ENCODE data around the gene S100A14.
A peak's percentile ranks its signal among the peaks of the same experiment; 100 is the strongest.

S100A14 gene

DNA sequence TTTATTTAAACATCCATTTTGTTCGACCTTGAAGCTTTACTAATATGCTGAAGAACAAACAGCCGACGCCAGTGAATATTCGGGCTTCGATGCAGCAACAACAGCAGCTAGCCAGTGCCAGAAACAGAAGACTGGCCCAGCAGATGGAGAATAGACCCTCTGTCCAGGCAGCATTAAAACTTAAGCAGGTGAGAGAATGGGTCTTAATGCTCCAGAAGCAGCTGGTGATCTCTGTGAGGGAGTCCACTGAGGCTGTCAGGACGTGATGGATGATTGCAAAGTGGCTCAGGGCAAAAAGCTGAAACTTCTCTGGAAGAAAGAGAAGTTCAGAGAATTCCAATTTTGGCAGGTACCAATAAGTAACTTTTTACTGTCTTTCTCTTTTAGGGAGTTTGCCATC is 22.1 kb upstream of the S100A14 start:
- DNase-seq (ENCODE audit: low read depth), result no peak

DNA sequence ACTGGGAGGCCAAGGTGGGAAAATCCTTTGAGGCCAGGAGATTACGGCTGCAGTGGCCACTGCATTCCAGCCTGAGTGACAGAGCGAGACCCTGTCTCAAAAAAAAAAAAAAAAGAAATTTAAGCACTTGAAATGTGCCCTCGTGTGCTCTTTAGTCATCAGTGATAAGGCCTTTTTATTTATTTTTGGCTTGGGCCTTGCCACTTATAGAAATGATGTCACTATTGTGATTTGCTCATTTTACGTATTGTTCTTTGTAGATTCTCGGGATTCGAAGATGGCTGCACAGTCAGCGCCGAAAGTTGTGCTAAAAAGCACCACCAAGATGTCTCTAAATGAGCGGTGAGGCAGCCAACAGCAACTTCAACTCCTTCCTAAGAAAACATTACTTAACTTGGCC is 20.2 kb upstream of the S100A14 start:
- no peak for DNase-seq (ENCODE audit: low read depth)

DNA sequence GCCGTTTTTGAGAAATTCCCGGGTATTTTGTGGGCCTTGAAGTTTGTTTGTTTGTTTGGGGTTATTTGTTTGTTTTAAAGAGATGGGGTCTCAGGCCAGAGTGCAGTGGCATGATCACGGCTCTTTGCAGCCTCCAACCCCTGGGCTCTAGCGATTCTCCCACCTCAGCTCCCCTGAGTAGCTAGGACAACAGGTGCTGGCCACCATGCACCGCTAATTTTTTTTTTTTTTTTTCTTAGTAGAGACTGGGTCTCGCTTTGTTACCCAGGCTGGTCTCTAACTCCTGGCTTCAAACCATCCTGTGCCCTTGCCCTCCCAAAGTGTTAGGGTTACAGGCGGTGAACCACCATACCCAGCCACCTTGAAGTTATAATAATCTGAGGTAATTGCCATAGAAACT is 19.7 kb upstream of the S100A14 start:
- DNase-seq (ENCODE audit: low read depth), result no peak

DNA sequence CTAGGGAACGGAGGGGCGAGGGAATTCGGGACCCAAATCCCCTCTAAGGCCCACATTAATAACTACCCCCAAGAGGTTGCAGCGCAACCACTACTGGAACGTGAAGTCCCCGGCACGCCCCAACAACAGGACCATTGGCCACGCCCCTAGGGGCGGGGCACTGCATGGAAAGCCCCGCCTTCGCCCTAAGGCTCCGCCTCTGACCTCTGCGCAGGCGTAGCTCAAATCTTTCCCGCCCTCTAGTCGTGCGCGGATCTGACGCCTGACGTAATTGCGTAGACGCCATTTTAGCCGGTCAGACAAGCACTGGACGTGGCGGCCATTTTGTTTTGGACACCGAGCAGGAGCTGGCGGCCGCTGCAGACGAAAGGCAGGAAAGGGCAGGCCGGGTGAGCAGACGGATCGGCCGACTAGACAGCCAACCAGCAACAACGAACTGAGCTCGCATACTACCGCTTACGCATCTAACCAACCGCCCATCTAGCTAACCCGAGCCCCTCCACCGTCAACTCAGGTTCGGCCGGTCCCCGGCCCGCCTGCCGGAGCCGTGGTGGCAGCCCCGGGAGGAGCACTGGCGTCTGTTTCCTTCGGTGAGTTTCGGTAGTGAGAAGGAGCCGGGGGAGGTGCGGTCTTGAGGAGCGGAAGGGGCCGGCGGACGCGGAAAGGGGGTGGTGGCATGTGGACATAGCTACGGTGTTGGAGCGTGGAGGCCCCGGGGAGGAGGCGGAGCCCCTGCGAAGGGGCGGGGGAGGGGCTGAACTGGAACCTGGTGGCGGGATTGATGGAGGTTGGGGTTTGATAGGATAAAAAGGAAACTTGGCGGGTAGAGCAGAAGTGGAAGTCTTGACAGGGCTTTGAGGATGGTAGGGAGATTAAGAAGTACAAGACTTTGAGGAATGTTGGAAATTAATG is 17.9 kb upstream of the S100A14 start, which contains the start of gene CHTOP:
CHTOP (plus strand) TSS at position 313 of the 912 bp plus-strand sequence. CDS start 2,523 bp downstream, outside the sequence.
- DNase-seq (ENCODE audit: low read depth), result peak; percentile 90

DNA sequence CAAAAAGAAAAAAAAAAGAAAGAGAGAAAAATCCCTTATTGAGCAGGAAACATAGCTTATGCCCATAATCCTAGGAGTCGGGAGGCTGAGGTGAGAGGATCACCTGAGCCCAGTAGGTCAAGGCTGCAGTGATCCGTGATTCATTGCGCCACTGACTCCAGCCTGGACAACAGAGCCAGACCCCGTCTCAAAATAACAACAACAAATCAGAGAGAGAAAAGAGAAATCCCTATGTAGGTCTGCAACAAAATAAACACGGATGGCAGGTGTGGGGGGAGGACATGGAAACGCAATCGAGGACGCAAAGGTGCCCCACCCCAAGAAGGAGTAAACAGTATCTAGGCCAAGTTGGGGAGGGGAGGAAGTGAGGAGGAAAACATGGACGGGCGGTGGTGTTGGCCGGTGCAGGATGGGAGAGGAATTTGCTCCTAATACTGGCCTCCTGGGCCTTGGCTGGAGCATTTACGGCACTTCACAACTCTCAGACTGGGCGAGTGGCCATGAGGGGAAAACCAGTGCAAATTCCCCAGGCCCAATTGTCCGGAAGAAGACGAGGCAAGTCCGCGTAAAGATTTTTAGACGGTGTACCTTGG is 17.1 kb upstream of the S100A14 start:
- no peak for DNase-seq (ENCODE audit: low read depth)

DNA sequence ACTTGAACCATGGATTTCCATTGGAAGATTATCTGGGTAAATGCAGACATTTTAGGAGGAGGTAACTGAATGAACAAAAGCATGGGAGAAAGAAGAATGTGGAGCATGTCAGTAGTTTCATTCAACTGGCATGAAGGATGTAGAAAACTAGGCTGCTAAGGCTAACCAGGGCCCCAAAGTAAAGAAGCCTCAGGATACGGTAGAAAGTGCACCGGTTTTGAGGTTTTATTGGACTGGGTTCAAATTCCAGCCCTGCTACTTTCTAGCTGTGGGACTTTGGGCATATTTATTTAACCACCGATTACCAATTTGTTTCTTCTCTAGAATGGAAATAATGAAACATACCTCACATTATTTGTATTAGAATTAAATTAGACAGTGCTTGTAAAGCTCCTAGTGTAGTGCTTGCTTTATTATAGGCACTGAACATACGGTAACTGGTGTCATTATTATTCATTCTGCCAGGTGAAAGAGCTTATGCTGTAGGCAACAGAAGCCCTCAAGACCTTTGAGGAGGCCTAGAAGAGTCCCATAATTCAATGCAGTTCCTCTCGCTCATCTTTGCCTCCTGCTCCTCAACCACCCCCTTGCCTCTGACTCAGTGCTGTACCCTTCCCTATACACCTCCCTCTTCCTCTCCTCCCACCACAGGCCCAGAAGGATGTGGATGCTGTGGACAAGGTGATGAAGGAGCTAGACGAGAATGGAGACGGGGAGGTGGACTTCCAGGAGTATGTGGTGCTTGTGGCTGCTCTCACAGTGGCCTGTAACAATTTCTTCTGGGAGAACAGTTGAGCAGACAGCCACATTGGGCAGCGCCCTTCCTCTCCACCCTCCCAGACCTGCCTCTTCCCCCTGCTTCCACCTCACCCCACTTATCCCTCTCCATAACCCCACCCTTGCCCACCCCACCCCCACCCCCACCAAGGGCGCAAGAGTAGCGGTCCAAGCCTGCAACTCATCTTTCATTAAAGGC is 15.2 kb upstream of the S100A14 start:
- no peak for DNase-seq (ENCODE audit: low read depth)

DNA sequence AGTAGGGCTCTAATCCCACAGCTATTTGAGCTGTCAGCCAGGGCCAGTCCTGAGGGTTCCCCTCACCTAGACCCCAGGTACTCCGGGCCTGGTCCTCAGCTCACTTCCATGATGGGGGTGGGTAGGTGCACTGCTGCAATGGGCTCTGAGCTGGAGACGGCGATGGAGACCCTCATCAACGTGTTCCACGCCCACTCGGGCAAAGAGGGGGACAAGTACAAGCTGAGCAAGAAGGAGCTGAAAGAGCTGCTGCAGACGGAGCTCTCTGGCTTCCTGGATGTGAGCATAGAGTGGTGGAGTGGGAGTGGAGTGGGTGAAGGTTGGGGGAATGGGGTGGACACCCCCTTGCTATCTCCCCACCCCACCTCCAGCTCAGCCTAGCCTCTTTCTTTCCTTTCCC is 14.3 kb upstream of the S100A14 start:
- DNase-seq (ENCODE audit: low read depth), result no peak

DNA sequence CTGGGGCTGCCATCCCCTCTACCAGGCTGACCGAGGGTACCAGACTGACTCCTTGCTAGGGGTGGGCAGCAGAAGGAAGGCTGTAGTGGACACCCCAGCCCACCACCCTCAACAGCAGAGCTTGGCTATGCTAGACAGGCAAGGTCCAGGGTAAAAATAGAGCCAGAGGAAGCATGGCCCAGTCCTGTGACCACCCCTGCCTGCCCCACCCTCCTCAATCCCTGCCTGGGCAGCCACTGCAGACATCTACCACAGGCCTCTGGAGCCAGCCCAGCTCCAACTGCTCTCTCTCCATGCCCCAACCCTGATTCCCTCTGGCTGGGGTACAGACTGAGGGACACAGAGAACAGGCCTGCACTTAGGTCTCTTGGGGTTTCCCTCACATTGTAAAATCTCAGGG is 13.8 kb upstream of the S100A14 start:
- DNase-seq (ENCODE audit: low read depth), result no peak

DNA sequence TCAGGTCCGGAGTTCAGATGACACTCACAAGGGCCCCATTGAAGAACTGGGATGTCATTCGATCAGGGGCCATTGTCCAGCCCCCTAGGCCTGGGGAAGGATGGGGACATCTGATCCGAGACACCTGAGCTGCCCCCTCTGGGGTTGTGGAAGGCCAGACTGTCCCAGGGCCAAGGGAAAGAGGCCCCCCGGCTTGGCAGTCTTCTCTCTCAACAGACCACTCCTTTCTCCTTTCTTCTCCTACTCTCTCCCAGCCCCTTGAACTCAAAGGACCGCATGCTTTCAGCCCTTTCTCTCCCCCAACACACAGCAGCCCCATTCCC is 13.2 kb upstream of the S100A14 start:
- no peak for DNase-seq (ENCODE audit: low read depth)

DNA sequence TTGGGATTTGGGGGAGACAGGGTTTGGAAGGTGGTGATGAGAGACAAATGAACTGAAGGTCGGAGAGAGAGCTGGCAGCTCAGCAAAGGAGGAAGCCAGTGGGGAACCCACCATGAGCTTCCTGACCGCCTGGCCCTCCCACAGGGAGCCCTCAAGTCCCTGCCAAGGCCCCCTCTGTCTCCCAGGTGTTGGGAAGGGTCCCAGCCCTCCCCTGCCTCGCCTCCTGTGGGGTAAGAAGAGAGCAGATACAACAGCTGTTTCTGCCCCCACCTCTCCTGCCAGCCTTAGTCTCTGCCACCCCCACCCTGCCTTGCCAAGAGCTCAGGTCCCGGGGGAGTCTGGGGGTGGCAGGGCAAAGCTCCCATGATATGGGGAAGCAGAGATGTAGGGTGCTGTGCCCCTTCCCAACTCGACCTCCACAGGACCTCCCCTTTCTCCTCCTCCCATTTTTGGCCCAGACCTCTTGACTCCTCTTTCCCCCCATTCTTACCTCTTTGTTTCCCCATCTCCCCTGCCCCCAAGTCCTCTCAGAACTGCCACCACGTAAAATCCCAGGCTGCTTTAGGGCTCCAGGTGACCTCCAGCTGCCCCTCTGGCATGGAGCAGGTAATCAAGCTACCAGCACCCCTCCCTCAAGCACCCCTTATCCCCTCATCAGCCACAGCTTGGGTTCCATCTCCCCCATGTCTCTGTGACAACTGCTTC is 12.7 kb upstream of the S100A14 start:
- DNase-seq (ENCODE audit: low read depth), result no peak

DNA sequence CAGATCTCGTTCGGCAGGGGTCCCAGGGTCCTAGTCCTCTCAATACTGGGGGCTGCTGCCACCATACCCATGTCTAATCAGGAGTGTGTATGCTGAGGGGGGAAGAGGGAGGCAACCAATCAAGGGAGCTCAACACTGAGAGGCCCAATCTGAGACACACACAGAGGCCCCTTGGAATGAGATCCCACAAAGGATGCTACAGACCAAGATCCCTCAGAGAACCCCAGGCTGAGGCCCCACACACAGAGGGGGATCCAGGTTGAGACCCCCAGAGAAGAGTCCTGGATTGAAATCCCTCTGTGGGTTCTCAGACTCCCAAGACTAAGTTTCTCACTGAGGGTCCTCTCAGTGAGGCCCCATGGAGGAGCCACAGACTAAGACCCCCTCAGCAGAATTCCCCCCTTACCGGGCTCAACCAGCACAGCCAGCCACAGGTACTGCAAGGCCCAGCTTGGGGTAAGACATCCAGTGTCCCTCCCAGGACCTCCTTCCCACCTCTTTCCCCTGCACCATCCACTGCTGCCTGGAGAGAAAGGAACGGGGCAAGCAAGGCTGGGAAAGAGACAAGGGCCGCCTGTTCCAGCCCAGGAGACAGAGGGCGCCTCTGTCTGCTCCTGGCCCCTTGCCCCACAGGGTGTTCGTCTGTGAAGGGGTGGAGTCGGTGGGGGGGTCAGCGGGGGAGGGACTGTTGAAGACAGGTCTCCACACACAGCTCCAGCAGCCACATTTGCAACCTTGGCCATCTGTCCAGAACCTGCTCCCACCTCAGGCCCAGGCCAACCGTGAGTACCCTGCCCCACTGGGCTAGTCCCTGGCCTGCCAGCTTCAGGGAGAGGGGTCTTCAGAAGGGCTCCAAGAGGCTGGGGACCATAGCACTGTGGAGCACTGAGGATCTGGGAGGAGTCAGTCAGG is 11.8 kb upstream of the S100A14 start, which contains the start of gene S100A1:
S100A1 (plus strand) TSS at position 720 of the 912 bp plus-strand sequence. CDS start 2,088 bp downstream, outside the sequence.
- DNase-seq (ENCODE audit: low read depth), result no peak

DNA sequence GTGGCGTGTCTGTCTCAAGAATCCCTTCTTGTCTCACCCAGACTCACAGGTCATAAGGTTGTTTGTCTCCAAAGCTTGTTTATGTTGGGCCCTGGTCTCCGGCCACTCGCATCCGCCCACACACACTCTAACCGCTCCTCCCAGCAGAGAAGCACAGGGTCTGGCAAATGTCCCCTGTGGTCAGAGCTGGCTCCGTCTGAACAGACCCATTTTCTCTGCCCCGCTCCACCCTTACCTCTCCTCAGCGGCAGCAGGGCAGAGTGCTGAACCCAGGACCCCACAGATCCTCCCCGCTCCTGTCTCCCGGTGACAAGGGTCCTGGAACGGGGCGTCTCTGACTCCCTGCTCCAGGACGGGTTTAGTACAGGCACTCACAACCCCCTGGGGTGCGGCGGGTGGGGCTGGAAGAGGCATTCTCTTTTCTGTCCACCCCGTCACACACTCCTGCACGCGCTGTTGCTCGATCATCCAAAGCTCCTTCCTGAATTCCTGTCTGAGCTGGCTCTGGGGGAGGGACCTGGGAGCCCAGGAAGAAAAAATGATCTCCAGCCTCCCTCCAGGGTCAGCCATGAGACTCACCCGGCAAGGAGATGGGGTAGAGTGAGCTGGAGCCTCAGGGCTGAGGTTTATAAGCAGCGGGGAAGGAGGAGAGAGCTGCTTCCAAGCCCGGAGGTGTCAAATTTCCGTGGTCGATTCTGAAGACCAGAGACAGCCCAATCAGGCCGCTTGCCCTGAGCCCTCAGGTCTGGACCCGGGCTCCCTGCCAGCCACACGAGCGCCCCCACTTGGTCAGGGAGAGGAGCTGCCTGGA is 11.0 kb upstream of the S100A14 start, which contains the start of gene S100A13:
S100A13 (minus strand) TSS at position 602 of the 811 bp plus-strand sequence. CDS start 1,033 bp downstream, outside the sequence.
- DNase-seq (ENCODE audit: low read depth), result no peak

DNA sequence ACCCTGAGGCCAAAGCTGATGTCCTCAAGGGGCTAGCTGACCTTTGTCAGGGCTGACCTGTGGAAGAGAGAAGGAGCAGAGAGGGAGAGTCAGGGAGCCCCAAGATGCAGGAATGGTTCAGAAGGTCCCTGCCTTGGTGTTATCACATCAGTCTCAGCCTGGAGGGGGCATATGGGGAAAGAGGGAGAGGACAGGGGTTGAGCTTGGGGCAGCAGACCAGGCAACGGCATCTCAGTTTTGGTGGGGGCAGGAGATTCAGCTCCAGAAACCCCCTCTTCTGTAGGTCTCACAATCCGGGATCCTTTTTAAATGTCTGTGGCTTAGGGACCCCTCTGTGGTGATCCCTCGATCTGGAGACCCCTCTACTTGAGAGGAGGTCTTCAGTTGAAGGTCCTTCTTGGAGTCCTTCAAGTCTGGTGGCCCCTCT is 10.4 kb upstream of the S100A14 start:
- DNase-seq (ENCODE audit: low read depth), result no peak

DNA sequence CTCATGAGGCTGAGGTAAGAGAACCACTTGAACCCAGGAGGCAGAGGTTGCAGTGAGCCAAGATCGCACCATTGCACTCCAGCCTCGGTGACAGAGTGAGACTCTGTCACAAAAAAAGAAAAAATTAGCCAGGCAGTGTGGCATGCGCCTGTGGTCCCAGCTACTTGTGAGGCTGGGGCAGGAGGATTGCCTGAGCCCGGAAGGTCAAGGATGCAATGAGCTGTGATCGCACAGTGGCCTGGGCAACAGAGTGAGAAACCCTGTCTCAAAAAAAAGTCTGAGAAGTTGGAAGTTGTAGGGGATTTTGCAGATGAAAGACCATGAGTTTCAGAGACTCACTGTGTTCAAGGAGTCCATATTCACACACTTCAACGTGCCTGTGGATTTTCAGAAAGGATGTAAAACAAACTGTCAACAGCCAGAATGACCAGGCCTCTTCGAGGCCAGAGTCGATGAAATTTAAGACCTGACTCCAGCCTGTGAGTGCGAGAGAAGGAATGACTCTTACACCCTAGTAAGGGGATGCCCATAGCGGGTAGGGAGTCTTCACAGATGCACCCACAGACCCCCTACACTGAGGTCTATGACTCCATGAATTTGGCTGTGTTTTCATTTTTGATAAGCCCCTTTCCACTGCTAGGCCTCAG is 9.0 kb upstream of the S100A14 start:
- no peak for DNase-seq (ENCODE audit: low read depth)

DNA sequence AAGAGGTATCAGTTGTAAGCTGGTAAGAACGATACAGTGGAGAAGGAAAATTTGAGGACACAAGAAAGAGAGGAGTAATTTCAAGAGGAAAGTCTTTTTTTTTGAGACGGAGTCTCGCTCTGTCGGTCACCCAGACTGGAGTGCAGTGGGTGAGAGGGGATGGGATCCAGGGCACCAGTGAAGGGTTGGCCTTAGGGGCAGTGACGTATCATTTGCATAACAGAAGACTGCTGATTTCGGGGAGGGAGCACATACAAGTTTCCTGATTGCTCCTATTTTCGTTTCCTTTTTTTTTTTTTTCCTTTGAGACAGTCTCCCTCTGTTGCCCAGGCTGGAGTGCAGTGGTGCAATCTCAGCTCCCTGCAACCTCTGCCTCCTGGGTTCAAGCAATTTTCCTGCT is 7.0 kb upstream of the S100A14 start:
- DNase-seq (ENCODE audit: low read depth), result no peak

DNA sequence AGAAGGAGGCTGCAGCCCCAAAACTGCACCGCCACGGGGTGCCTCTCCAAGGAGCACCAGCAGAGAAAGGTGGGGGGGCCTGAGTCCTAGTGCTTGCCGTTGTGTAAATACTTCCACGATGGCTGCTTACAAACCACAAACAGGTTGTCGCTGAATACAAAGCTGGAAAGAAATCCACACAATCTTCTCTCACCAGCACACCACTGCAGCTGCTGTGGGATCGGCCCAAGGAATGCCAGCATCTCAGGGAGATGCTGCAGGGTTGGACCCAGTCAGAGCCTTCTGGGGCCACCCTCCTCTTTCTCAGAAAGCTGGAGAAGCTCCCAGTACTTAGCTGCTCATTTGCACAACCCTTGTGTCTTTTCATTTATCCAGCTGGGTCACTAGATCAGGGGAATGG is 3.0 kb upstream of the S100A14 start:
- DNase-seq (ENCODE audit: low read depth), result no peak

DNA sequence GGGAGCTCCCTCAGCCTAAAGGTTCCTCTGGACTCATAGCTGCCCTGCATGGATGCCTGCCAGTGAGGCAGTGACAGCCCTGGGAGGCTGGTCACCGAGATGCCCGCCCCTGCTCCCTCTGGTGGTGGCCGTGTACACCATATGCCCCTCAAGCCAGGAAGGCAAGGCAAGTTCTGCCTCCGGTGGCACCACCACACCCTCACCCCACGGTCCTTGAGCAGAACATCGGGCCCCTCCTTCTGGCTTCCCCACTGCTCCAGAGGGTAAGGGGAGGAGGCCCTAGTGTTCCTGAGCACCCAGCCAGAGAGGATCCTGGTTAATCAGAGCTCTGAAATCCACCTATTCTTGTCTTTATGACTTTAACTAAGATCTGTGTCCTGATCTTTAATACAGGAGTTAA is 1.5 kb upstream of the S100A14 start:
- peak; percentile 17 for DNase-seq (ENCODE audit: low read depth)

DNA sequence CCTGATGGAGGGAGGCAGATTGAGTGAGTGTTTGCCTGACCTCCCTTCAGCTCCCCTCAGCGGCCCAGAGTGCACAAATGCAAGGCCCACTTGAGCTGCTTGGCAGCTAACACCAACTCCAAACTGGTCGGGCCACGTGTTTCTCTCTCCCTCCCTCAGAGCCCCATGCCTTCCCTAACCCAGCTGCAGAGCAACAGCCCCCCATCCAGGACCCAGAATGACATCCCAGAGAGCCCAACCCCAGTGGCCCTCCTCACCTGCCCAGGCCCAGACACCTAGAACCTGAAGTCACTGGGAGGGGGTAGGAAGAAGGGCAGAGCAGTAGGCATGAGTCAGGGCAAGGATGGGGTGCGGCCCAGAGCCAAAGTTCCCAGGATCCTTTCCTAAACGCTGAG is 789 bp upstream of the S100A14 start:
- DNase-seq (ENCODE audit: low read depth), result no peak

DNA sequence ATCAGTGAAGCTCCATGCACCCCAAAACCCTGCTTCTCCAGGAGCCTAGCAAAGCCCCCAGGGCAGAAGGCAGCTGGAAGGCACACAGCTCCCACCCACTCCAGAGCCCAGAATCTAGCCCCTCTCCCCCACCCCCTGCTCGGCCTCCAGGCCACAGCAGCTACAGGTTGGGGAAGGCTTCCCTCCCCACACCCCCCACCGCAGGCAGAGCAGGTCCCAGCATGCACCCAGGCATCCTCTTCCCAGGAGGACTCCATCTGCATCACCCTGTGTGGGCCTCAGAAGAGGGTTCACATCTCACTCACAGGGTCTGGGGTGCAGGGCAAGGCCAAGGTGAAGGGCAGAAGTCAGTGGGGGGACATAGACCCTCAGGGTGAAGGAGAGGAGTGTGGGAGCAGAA is 719 bp downstream of the S100A14 start:
- no peak for DNase-seq (ENCODE audit: low read depth)
